ENCODE results near the gene BTRC.

- TF ChIP-seq CTCF (IDR thresholded peaks at IDR 0.05; ENCODE audit: extremely low read depth in 1 of 2, insufficient read depth in 1 of 2, low read depth in 1 of 2, low read length in 2 of 2) (no peak), POLR2A (IDR thresholded peaks at IDR 0.05; ENCODE audit: low read depth, low read length) (no peak)
Observed at GRCh38 chr10:101566333-101567164, 212.6 kb downstream of the BTRC start.
